ENCODE measurements around the gene CRADD. TPM values are rescaled to one million over a fixed set of nuclear protein-coding genes. Genes with fewer than 3 reads are reported as not detected.

The CRADD gene
- total RNA-seq, 3 donors from 2014 or later: 24.0 to 49.8 (median 44.2) TPM

DNA sequence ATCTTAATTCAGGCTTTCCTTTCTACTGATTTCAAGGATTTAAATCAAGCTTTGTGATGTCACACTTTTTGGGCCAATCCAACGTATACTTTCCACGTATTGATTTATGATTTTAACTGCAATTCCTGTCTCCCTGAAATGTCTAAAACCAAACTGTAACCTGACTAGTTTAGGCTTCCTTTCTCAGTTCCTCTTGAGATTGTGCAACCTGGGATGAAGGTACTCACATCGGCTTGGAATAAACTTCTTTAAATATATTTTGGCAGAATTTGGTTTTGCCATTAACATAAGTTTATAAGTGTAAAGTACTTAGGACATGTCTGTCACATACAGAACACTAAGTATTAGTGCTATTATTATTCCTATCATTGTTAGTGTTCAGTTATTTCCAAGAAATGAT lies 224.6 kb downstream of the CRADD start:
- intact Hi-C loops (cut with DNase I; ENCODE audit: low total_unique reads): no loop called here
- no peak for DNase-seq (ENCODE audit: low spot score in 2 of 2)
- no peak for TF ChIP-seq POLR2A (IDR thresholded peaks at IDR 0.05)
- no peak for TF ChIP-seq POLR2AphosphoS5 (IDR thresholded peaks at IDR 0.05)
- TF ChIP-seq CTCF (IDR thresholded peaks at IDR 0.05): no peak
- Histone ChIP-seq H3K9me3 (peaks cover 0 to 7% of the 10 kb centered on the region in 2 donors), H3K27me3 (no peaks in the 10 kb centered on the region), H3K27ac (no peak overlapping the region), H3K36me3 (no peaks in the 10 kb centered on the region), H3K4me3 (no peak overlapping the region), H3K4me1 (no peaks in the 10 kb centered on the region)

GRCh38 chr12:93902192-93902591 lies 225.0 kb downstream of the CRADD start:
- no peaks in the 10 kb centered on the region for H3K27me3 ChIP-seq
- H3K9me3 ChIP-seq: peaks cover 0 to 7% of the 10 kb centered on the region in 2 donors
- intact Hi-C loops (cut with DNase I; ENCODE audit: low total_unique reads): no loop called here

GRCh38 chr12:93902736-93903562 lies 225.8 kb downstream of the CRADD start:
- Histone ChIP-seq H3K27ac (no peak overlapping the region), H3K27me3 (no peaks in the 10 kb centered on the region), H3K36me3 (no peaks in the 10 kb centered on the region), H3K9me3 (peaks cover 0 to 7% of the 10 kb centered on the region in 2 donors), H3K4me3 (no peak overlapping the region), H3K4me1 (no peaks in the 10 kb centered on the region)
- intact Hi-C loops (cut with DNase I; ENCODE audit: low total_unique reads): no loop called here
- no peak for DNase-seq (ENCODE audit: low spot score in 2 of 2)
- TF ChIP-seq POLR2A (IDR thresholded peaks at IDR 0.05) (no peak), CTCF (IDR thresholded peaks at IDR 0.05) (no peak), POLR2AphosphoS5 (IDR thresholded peaks at IDR 0.05) (no peak)

More at GRCh38 chr12:93902192-93902591, 225.0 kb downstream of the CRADD start:
- no peak overlapping the region for H3K27ac ChIP-seq
- H3K36me3 ChIP-seq: no peaks in the 10 kb centered on the region
- no peaks in the 10 kb centered on the region for H3K4me1 ChIP-seq
- no peak overlapping the region for H3K4me3 ChIP-seq
- no peak for DNase-seq (ENCODE audit: low spot score in 2 of 2)
- TF ChIP-seq POLR2AphosphoS5 (IDR thresholded peaks at IDR 0.05) (no peak), CTCF (IDR thresholded peaks at IDR 0.05) (no peak), POLR2A (IDR thresholded peaks at IDR 0.05) (no peak)

DNA sequence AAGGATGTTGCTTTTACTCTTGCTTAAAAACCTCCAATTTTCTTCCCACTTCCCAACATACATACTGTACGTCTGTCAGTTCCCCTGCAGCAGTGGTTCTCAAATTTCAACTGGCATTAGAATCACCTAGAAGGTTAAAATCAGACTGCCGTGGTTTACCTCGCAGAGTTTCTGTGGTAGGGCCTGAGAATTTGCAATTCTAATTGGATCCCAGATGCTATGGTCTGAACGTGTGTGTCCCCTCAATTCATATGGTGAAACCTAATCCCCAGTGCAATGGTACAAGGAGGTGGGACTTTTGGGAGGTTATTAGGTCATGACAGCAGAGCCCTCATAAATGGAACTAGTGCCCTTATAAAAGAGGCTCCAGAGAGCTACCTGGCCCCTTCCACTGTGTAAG lies 226.9 kb downstream of the CRADD start:
- Histone ChIP-seq H3K27ac (no peak overlapping the region), H3K27me3 (no peaks in the 10 kb centered on the region), H3K4me3 (no peak overlapping the region), H3K9me3 (peaks cover 0 to 7% of the 10 kb centered on the region in 2 donors), H3K4me1 (no peaks in the 10 kb centered on the region), H3K36me3 (no peaks in the 10 kb centered on the region)
- DNase-seq (ENCODE audit: low spot score in 2 of 2): no peak
- intact Hi-C loops (cut with DNase I; ENCODE audit: low total_unique reads): no loop called here
- no peak for TF ChIP-seq CTCF (IDR thresholded peaks at IDR 0.05)
- TF ChIP-seq POLR2AphosphoS5 (IDR thresholded peaks at IDR 0.05): no peak
- no peak for TF ChIP-seq POLR2A (IDR thresholded peaks at IDR 0.05)

GRCh38 chr12:93908264-93908663 lies 231.1 kb downstream of the CRADD start:
- no peaks in the 10 kb centered on the region for H3K36me3 ChIP-seq
- no peaks in the 10 kb centered on the region for H3K27me3 ChIP-seq
- no peak overlapping the region for H3K4me3 ChIP-seq
- no peaks in the 10 kb centered on the region for H3K9me3 ChIP-seq
- H3K27ac ChIP-seq: no peak overlapping the region
- DNase-seq (ENCODE audit: low spot score in 2 of 2): no peak
- TF ChIP-seq POLR2A (IDR thresholded peaks at IDR 0.05) (no peak), POLR2AphosphoS5 (IDR thresholded peaks at IDR 0.05) (no peak), CTCF (IDR thresholded peaks at IDR 0.05) (no peak)
- intact Hi-C loops (cut with DNase I; ENCODE audit: low total_unique reads): no loop called here
- H3K4me1 ChIP-seq: no peaks in the 10 kb centered on the region
